ENCODE measurements around the gene SPATS2L.

The SPATS2L gene

DNA sequence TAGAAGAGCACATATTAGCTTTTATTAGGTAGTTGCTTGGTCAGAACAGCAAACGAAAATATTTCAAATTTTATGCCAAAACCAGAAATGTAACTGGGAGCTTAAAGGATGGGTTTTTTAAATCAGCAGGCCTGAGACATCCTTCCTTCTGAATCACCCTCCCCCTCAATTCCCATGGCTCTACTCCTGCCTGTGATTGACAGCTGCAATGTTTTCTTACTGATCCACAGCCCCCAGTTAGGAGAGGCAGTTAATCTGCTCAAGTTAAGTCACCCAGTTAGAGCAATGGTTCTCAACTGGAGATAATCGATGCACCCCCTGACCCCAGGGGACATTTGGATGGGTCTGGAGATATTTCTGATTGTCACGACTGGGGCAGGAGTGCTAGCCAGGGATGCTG is 178.4 kb downstream of the SPATS2L start:
- FAIRE-seq (no peak), DNase-seq (ENCODE audit: insufficient read length, low spot score) (no peak)

DNA sequence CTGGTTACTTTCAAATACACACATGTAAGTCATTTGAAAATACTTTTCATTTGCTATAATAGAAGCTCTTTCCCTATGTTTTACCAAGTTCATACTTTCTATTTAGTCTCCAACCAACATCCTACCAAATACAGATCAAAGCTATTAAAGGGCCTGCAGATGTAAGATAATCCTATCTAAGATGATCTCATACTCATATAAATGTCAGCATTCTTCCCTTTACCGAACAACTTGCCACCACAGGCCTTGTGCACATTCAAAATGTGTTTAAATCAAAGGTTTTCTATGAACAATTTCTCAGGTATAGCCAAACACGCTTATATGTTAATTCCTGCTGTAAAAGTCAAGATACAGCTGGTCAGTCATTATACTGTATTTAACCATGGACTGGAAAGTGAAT is 180.0 kb downstream of the SPATS2L start:
- no peak for FAIRE-seq
- DNase-seq (ENCODE audit: insufficient read length, low spot score) = no peak

DNA sequence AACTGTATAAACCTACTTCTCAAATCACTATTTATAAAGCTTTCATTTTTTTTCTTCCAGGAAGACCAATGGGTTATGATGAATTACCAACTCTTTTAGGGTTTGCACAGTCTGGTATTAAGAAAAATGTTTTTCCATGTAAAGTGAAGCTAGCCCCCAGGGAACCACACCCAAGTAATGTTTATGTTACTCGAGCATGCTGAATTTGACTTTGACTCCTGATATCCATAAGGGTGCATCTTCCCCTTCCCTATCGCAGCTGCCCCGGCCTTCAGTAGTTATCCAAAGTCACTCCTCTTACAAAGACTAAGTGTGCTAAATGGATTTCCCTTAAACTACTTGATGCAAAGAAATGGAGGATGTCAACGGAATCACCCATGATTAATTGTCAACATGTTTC is 181.7 kb downstream of the SPATS2L start:
- DNase-seq (ENCODE audit: insufficient read length, low spot score) = no peak
- FAIRE-seq = no peak

DNA sequence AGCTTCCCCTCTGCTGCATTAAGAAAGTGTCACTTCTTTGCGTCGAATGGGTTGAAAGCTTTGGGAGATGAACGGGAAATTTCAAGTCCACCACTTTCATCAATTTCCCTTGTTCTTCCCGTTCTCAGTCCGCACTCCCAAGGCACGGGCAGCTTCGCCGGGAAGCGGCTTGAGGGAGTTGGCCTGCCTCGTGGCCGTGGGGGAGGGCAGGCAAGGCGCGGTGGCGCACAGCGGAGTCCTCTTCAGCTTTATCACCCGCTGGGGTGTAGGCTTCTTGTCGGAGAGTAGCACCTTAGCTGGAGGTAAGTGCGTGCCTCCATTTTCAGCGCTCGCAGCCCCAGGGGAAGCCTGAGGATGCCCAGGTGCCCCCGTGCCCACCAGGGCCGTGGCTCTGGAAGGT is 183.5 kb downstream of the SPATS2L start:
- DNase-seq (ENCODE audit: insufficient read length, low spot score) (no peak), FAIRE-seq (no peak)

- FAIRE-seq = no peak
- DNase-seq (ENCODE audit: insufficient read length, low spot score) = no peak
These were observed 186.2 kb downstream of the SPATS2L start for GRCh38 chr2:200492656-200493055.

DNA sequence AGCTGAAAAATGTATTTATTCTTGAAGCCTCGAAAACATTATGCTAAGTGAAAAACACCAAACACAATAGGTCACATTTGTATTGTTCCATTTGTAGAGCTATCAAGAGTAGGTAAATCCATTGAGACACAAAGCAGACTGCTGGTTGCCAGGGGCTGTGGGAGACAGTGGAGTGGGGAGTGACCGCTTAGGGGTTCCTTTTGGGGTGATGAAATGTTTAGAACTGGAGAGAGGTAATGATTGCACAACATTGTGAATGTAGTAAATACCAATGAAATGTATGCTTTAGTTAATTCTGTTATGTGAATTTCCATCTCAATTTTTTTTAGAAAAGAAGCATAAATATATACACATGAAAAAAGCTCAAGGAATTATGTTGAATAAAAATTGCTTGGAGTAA is 187.6 kb downstream of the SPATS2L start:
- DNase-seq (ENCODE audit: insufficient read length, low spot score) (no peak), FAIRE-seq (no peak)

DNA sequence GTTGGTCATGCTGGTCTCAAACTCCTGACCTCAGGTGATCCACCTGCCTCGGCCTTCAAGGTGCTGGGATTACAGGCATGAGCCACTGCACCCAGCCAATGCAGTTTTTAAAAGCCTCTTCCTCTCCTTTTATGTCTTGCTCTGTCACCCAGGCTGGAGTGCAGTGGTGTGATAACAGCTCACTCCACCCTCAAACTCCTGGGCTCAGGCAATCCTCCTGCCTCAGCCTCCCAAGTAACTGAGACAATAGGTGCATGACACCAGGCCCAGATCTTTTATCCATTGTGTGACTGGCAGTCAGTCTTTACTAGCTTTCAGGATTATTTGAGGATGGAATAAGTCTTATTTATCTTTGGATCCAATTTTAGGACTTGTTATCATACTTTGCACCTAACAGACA is 190.2 kb downstream of the SPATS2L start:
- DNase-seq (ENCODE audit: insufficient read length, low spot score) = no peak
- no peak for FAIRE-seq

DNA sequence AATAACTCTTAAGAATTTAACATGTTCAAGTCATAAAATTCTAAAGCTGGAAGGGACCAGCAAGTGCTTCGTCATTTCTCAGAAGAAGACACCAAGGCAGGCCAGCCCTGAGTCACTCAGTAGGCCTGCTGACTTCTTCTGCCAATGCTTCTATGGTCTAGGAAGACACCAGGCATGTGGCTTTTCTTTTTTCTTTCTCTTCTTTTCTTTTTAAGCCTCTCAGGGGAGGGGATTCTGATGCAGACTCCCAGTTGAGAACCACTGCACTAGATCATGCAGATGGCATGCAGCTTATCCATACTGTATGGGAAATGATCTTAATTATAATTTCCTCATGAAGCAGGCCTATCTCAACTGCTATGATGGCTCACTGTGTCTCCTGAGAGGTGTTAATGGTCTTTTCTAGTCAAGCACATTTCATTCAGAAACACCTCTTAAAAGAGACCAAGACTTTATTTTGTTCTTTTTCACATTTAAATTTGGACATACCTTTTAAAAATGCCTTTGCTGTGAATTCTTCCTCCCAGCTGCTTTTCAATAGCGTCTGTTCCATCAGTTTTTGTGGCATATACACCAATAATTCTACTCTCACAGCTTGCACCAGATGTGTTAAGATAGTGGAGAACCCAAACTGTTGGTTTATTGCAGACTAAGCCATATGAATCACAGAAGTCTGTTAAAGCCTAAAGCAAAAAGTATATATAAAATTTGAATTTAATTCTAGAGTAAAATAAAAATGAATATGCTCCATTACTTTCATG is 192.1 kb downstream of the SPATS2L start:
- no peak for FAIRE-seq
- DNase-seq (ENCODE audit: insufficient read length, low spot score) = no peak

DNA sequence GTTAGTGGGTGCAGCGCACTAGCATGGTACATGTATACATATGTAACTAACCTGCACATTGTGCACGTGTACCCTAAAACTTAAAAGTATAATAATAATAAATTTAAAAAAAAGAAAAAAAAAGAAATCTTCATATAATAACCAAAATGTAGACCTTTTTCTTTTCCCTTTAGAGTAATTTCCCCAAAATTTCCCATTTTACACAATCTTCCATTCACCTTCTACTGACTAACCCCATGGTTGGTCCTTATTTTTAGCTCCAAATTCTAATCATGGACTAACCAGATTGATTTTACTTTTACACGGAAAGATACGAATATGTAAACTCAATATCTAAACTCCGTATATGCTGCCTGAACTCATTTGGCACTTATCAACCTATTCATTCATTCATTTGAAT is 195.7 kb downstream of the SPATS2L start:
- FAIRE-seq (no peak), DNase-seq (ENCODE audit: insufficient read length, low spot score) (no peak)

- FAIRE-seq = no peak
- DNase-seq (ENCODE audit: insufficient read length, low spot score) = no peak
These were observed 200.2 kb downstream of the SPATS2L start for GRCh38 chr2:200506679-200507078.

DNA sequence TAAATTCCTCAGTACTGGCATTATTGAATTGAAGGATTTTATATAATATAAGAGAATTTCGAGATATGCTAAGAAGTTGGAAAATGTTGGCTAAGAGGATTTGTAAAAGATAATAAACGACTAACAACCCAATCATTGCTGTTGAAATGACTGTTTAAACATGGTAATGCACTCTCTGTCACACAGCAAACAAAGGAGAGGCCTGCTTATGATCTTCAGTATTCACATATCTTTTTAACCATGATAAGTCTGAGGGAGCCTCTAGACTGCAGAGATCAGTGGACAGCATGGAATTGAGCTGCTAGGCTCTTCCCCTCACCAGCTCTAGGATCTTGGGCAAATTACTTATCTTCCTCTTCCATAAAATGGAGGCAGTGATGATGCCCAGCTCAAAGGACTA is 200.7 kb downstream of the SPATS2L start:
- FAIRE-seq (no peak), DNase-seq (ENCODE audit: insufficient read length, low spot score) (no peak)

- DNase-seq (ENCODE audit: insufficient read length, low spot score) (peak; percentile 13), FAIRE-seq (no peak)
These were observed 202.7 kb downstream of the SPATS2L start for GRCh38 chr2:200509235-200509611.

GRCh38 chr2:200509612-200510433 is 203.3 kb downstream of the SPATS2L start, which contains the start of gene KCTD18:
Gene KCTD18 (minus strand): TSS chr2:200510068. CDS start chr2:200507016, 3,052 bp downstream.
- FAIRE-seq = peak; percentile 87
- DNase-seq (ENCODE audit: insufficient read length, low spot score) = peak; percentile 90

GRCh38 chr2:200515155-200515554 is 208.7 kb downstream of the SPATS2L start:
- DNase-seq (ENCODE audit: insufficient read length, low spot score) (no peak), FAIRE-seq (no peak)

DNA sequence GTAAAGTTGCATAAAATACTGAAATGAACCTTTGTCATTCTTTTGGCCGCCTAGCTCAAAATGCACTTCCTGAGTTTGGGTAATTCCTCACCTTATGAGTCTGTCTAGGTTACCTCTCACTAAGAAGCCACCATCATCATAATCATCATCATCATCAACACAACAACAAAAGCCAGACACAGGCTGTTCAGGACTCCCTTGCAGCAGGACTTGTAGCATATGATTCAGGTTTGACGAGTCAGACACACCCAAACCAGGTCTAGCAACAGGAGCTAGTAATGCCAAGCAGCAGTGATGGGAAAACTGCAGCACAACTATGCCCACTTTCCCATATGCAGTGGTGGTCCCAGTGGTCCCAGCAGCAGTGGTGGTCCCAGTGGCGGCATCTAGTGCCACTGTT is 216.7 kb downstream of the SPATS2L start:
- FAIRE-seq (no peak), DNase-seq (ENCODE audit: insufficient read length, low spot score) (no peak)

GRCh38 chr2:200523604-200524003 is 217.1 kb downstream of the SPATS2L start:
- FAIRE-seq = no peak
- no peak for DNase-seq (ENCODE audit: insufficient read length, low spot score)

GRCh38 chr2:200525066-200525465 is 218.6 kb downstream of the SPATS2L start:
- no peak for FAIRE-seq
- DNase-seq (ENCODE audit: insufficient read length, low spot score) = no peak

GRCh38 chr2:200525551-200525881 is 219.0 kb downstream of the SPATS2L start:
- no peak for FAIRE-seq
- no peak for DNase-seq (ENCODE audit: insufficient read length, low spot score)

DNA sequence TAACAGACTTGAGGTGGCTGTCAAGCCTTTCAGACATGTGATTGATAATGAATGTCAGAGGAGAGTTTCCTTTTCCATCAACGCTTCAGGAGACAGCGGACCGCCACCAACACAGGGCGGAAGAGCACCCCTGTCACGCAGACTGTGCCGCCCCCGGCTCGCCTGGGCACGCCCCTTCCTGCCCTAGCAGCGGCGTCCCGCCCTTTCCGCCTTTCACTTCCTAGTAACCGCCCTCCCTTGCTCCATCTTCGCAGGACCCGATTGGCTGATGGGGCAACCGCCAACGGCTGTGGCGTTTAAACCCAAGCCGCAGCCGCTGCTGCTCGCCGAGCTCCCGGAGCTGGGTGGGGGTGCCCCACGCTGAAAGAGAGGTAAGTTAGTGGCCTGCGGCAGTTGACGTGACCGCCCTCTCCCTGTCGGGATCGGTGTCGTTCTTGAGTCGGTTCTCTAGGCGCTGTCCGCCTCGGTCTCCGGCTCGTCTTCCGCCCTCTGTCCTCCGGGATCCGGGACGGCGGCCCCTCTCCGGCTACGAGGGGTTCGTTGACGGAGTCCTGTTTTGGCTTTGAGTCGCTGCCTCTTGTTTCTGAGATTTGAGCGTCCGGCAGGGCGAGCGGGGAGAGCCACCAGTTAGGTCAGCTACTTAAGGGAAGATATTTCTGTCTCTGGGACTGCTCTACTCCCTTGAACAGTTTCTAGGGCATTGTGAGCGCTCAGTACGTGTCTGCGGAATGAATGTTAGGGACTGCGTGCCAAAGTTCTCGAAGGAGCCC is 219.6 kb downstream of the SPATS2L start, which contains the start of gene SGO2:
Gene SGO2, plus strand, starts transcription at position 326 of the 770 bp plus-strand sequence. CDS start 6,769 bp downstream, outside the sequence.
- peak; percentile 96 for FAIRE-seq
- peak; percentile 78 for DNase-seq (ENCODE audit: insufficient read length, low spot score)

GRCh38 chr2:200528228-200528627 is 221.7 kb downstream of the SPATS2L start:
- DNase-seq (ENCODE audit: insufficient read length, low spot score) (no peak), FAIRE-seq (no peak)

Measured in GM19239 (cell line).